Neural cell (in vitro differentiated cells): ENCODE measurements around the gene IFT122. TPM values are rescaled to one million over a fixed set of nuclear protein-coding genes. Genes with fewer than 3 reads are reported as not detected.

Source experiments
- H2AFZ ChIP-seq: fragments of 200-600, 300-800 bp; sonication (generic), shearing (Covaris generic); 2 replicates; pipeline ENCODE4 v1.6.0; 2014; ENCODE audit warnings: low read depth, mild to moderate bottlenecking, antibody characterized with exemption, low read length, moderate library complexity
- H3F3A ChIP-seq: fragments of 200-600 bp; shearing (Covaris generic); 2 replicates; pipeline ENCODE4 v1.6.1; 2016; ENCODE audit warnings: mild to moderate bottlenecking, moderate library complexity, mixed read lengths, antibody characterized with exemption, low read length; ENCODE audit not compliant: insufficient read depth, poor library complexity, severe bottlenecking
- H3K27ac ChIP-seq: fragments of 200-600, 300-800 bp; sonication (generic), shearing (Covaris generic); 2 replicates; pipeline ENCODE4 v1.5.1; 2014; ENCODE audit warnings: mild to moderate bottlenecking, low read length, moderate library complexity
- H3K27me3 ChIP-seq: fragments of 300-800, 200-600 bp; sonication (generic), shearing (Covaris generic); 2 replicates; pipeline ENCODE4 v1.6.0; 2014; ENCODE audit warnings: mild to moderate bottlenecking, low read depth, low read length, moderate library complexity; ENCODE audit not compliant: insufficient read depth
- H3K36me3 ChIP-seq: fragments of 300-800, 200-600 bp; sonication (generic), shearing (Covaris generic); 2 replicates; pipeline ENCODE4 v1.5.1; 2014; ENCODE audit warnings: mild to moderate bottlenecking, antibody characterized with exemption, low read length, moderate library complexity; ENCODE audit not compliant: insufficient read depth
- H3K4me2 ChIP-seq: fragments of 300-800, 200-600 bp; sonication (generic), shearing (Covaris generic); 2 replicates; pipeline ENCODE4 v1.6.0; 2014; ENCODE audit warnings: mild to moderate bottlenecking, low read length
- H3K4me3 ChIP-seq: fragments of 300-800, 200-600 bp; sonication (generic), shearing (Covaris generic); 2 replicates; pipeline ENCODE4 v1.5.1; 2014; ENCODE audit warnings: mild to moderate bottlenecking, low read length, moderate library complexity
- H3K79me2 ChIP-seq: fragments of 200-600 bp; shearing (Covaris generic); replicated peaks from 2 replicates; pipeline ENCODE4 v1.6.0; 2014; ENCODE audit warnings: mild to moderate bottlenecking, low read length, moderate library complexity; ENCODE audit not compliant: insufficient read depth
- H3K9ac ChIP-seq: fragments of 300-800, 200-600 bp; sonication (generic), shearing (Covaris generic); 2 replicates; pipeline ENCODE4 v1.6.1; 2016; ENCODE audit warnings: mild to moderate bottlenecking, low read length, mixed read lengths
- H3K9me2 ChIP-seq: fragments of 200-600 bp; shearing (Covaris generic); 2 replicates; pipeline ENCODE4 v1.6.1; 2016; ENCODE audit warnings: mild to moderate bottlenecking, low read length, mixed read lengths; ENCODE audit not compliant: insufficient read depth
- H3K9me3 ChIP-seq: fragments of 200-600, 300-800 bp; sonication (generic), shearing (Covaris generic); 2 replicates; pipeline ENCODE4 v1.6.1; 2016; ENCODE audit warnings: mild to moderate bottlenecking, mixed run types, low read length, moderate library complexity, mixed read lengths
- H4K20me1 ChIP-seq: fragments of 200-600 bp; shearing (Covaris generic); 2 replicates; pipeline ENCODE4 v1.6.1; 2016; ENCODE audit warnings: mild to moderate bottlenecking, mixed run types; ENCODE audit not compliant: insufficient read depth
- EP300 ChIP-seq: fragments of 450-650 bp; conservative IDR thresholded peaks from 2 replicates; pipeline ENCODE4 v1.6.1; 2014; ENCODE audit warnings: antibody characterized with exemption, mild to moderate bottlenecking, moderate library complexity; ENCODE audit not compliant: poor library complexity, severe bottlenecking
- EZH2 ChIP-seq: fragments of 200-600, 300-800 bp; shearing (Covaris generic), sonication (generic); IDR thresholded peaks from 2 replicates; pipeline ENCODE4 v1.6.1; 2014; ENCODE audit warnings: antibody characterized with exemption, low read length, borderline replicate concordance, mild to moderate bottlenecking; ENCODE audit not compliant: insufficient read depth, poor library complexity, severe bottlenecking
- MXI1 ChIP-seq: fragments of 450-650 bp; conservative IDR thresholded peaks from 2 replicates; pipeline ENCODE4 v1.6.1; 2014; ENCODE audit warnings: antibody characterized with exemption, mild to moderate bottlenecking; ENCODE audit not compliant: poor library complexity, severe bottlenecking
- POLR2AphosphoS5 ChIP-seq: IDR thresholded peaks from 2 replicates; pipeline ENCODE4 v1.6.1; 2012
- RAD21 ChIP-seq: fragments of 450-650 bp; conservative IDR thresholded peaks from 2 replicates; pipeline ENCODE4 v1.6.1; 2014; ENCODE audit warnings: antibody characterized with exemption, mild to moderate bottlenecking, moderate library complexity
- SMC3 ChIP-seq: fragments of 450-650 bp; conservative IDR thresholded peaks from 2 replicates; pipeline ENCODE4 v1.6.1; 2014; ENCODE audit warnings: antibody characterized with exemption, mild to moderate bottlenecking, moderate library complexity; ENCODE audit not compliant: poor library complexity
- TAF1 ChIP-seq: IDR thresholded peaks from 2 replicates; pipeline ENCODE4 v1.6.1; 2012; ENCODE audit warnings: low read depth
- polyA plus RNA-seq: library from polyadenylated mRNA; depleted of rRNA; stranded (reverse); fragments of >200 nt; gene quantifications from 2 replicates; pipeline ENCODE4 v1.2.3, GENCODE V29; 2014
- TF ChIP-seq, protein P1 (sequence below): IDR thresholded peaks from 2 replicates; pipeline ENCODE4 v1.6.1; 2012; ENCODE audit warnings: borderline replicate concordance
- TF ChIP-seq, protein P2 (sequence below): fragments of 450-650 bp; IDR thresholded peaks from 2 replicates; pipeline ENCODE4 v1.5.1; 2014; ENCODE audit warnings: antibody characterized with exemption, mild to moderate bottlenecking, moderate library complexity; ENCODE audit not compliant: poor library complexity, severe bottlenecking

The IFT122 gene
- polyA plus RNA-seq, 1 donor from 2014 or later, result 28.3 TPM

DNA sequence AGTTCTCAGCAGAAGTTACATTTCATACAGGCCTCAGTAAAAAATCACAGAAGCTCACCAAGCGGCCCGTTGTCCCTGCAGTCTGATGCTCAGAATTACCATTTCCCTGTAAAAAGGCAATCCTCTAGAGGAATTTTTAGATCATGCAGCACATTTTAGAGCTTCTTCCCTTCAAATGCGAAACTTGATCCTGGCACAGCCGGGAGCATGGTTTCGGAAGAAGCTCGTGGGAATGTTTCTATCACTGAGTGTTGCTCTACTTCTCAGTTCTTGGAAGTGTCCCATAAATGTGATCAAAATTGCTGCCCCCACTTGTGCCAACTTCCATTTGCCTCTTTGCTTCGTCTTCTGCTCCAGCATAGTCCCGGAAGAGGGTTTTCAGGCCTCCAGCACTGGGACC lies 99.2 kb downstream of the IFT122 start:
- Histone ChIP-seq H3K9me3 (no peaks in the 10 kb centered on the region), H3K27me3 (no peaks in the 10 kb centered on the region), H4K20me1 (no peaks in the 10 kb centered on the region), H3K27ac (no peak overlapping the region), H3K9me2 (no peaks in the 10 kb centered on the region), H3K36me3 (no peaks in the 10 kb centered on the region), H3K79me2 (no peaks in the 10 kb centered on the region), H2AFZ (no peak overlapping the region), H3F3A (no peaks in the 10 kb centered on the region), H3K4me2 (no peak overlapping the region), H3K9ac (no peak overlapping the region), H3K4me3 (no peak overlapping the region)
- no peak for TF ChIP-seq MXI1
- TF ChIP-seq EZH2, result no peak
- no peak for TF ChIP-seq RAD21
- TF ChIP-seq POLR2AphosphoS5, result no peak
- no peak for TF ChIP-seq TAF1
- TF ChIP-seq, protein P1, sequence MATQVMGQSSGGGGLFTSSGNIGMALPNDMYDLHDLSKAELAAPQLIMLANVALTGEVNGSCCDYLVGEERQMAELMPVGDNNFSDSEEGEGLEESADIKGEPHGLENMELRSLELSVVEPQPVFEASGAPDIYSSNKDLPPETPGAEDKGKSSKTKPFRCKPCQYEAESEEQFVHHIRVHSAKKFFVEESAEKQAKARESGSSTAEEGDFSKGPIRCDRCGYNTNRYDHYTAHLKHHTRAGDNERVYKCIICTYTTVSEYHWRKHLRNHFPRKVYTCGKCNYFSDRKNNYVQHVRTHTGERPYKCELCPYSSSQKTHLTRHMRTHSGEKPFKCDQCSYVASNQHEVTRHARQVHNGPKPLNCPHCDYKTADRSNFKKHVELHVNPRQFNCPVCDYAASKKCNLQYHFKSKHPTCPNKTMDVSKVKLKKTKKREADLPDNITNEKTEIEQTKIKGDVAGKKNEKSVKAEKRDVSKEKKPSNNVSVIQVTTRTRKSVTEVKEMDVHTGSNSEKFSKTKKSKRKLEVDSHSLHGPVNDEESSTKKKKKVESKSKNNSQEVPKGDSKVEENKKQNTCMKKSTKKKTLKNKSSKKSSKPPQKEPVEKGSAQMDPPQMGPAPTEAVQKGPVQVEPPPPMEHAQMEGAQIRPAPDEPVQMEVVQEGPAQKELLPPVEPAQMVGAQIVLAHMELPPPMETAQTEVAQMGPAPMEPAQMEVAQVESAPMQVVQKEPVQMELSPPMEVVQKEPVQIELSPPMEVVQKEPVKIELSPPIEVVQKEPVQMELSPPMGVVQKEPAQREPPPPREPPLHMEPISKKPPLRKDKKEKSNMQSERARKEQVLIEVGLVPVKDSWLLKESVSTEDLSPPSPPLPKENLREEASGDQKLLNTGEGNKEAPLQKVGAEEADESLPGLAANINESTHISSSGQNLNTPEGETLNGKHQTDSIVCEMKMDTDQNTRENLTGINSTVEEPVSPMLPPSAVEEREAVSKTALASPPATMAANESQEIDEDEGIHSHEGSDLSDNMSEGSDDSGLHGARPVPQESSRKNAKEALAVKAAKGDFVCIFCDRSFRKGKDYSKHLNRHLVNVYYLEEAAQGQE, result no peak
- TF ChIP-seq EP300, result no peak
- no peak for TF ChIP-seq SMC3
- TF ChIP-seq, protein P2, sequence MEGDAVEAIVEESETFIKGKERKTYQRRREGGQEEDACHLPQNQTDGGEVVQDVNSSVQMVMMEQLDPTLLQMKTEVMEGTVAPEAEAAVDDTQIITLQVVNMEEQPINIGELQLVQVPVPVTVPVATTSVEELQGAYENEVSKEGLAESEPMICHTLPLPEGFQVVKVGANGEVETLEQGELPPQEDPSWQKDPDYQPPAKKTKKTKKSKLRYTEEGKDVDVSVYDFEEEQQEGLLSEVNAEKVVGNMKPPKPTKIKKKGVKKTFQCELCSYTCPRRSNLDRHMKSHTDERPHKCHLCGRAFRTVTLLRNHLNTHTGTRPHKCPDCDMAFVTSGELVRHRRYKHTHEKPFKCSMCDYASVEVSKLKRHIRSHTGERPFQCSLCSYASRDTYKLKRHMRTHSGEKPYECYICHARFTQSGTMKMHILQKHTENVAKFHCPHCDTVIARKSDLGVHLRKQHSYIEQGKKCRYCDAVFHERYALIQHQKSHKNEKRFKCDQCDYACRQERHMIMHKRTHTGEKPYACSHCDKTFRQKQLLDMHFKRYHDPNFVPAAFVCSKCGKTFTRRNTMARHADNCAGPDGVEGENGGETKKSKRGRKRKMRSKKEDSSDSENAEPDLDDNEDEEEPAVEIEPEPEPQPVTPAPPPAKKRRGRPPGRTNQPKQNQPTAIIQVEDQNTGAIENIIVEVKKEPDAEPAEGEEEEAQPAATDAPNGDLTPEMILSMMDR, result no peak

DNA sequence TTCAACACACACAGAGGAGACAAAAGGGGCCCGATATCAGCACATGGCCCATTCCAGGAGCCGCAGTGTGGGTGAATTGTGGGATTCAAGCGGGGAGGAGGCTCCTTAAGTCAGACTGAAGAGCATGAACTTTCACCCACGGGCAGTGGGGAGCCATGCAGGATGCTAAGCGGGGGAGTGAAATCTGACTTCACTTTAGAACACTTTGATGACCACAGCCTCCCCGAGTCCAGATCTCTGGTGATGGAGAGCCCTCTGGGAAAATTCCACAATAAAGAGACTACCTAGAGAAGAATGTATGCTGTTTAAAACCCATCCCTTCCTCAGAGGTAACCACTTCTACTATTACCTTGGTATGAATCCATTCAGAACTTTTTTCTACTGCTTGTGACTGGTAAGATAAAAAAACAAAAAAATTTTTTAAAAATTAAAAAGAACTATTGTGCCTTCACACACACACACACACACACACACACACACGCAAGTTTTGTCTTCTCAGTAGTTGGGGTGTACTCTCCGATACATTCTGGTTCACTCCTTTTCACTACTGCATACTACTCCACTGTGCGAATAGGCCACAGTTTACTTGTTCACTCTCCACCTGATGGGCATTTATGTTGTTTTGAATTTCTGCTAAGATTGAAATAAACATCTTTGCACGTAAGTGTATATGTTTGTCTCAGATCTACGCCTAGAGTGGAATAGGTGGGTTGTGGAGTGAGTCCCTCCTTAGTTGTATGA lies 100.9 kb downstream of the IFT122 start:
- TF ChIP-seq, protein P1, result no peak
- TF ChIP-seq SMC3 (no peak), EZH2 (no peak), EP300 (no peak), RAD21 (no peak), MXI1 (no peak), POLR2AphosphoS5 (no peak), TAF1 (no peak)
- TF ChIP-seq, protein P2, result no peak
- H3K9me3 ChIP-seq, result no peaks in the 10 kb centered on the region
- H3K9me2 ChIP-seq, result no peaks in the 10 kb centered on the region
- no peak overlapping the region for H3K27ac ChIP-seq
- H3F3A ChIP-seq, result no peaks in the 10 kb centered on the region
- no peak overlapping the region for H3K4me3 ChIP-seq
- no peaks in the 10 kb centered on the region for H4K20me1 ChIP-seq
- H3K27me3 ChIP-seq, result no peaks in the 10 kb centered on the region
- H2AFZ ChIP-seq, result no peak overlapping the region
- no peaks in the 10 kb centered on the region for H3K79me2 ChIP-seq
- H3K4me2 ChIP-seq, result no peak overlapping the region
- no peaks in the 10 kb centered on the region for H3K36me3 ChIP-seq
- no peak overlapping the region for H3K9ac ChIP-seq
